AG04449 (cell line): ENCODE data around the gene DNMBP.

Experiments
- CTCF ChIA-PET: fragments of 350-600 bp; formaldehyde crosslinking; extraction: SDS; loops from one replicate; lab custom pipeline; 2021; ENCODE audit warnings: antibody characterized with exemption; lab: Yijun Ruan, JAX
- POLR2A ChIA-PET: fragments of 400-600, 350-600 bp; formaldehyde crosslinking; extraction: SDS; loops from one replicate; lab custom pipeline; 2020; ENCODE audit warnings: antibody characterized with exemption, inconsistent platforms; lab: Yijun Ruan, JAX
- DNase-seq: peaks from one replicate; pipeline ENCODE4 v3.0.0-alpha.2; 2010; ENCODE audit warnings: low read depth, low spot score
- H3K4me3 ChIP-seq: 2 replicates; pipeline ENCODE4 v1.5.1; 2011; ENCODE audit warnings: low read depth, mild to moderate bottlenecking, control low read depth, low read length
- TF ChIP-seq, protein P1 (sequence below): IDR thresholded peaks from one replicate; pipeline ENCODE4 v1.5.1; 2011; ENCODE audit warnings: mild to moderate bottlenecking, moderate library complexity, low read length, control low read depth, inconsistent platforms; ENCODE audit not compliant: insufficient read depth; ENCODE audit errors: missing control alignments

Gene DNMBP

DNA sequence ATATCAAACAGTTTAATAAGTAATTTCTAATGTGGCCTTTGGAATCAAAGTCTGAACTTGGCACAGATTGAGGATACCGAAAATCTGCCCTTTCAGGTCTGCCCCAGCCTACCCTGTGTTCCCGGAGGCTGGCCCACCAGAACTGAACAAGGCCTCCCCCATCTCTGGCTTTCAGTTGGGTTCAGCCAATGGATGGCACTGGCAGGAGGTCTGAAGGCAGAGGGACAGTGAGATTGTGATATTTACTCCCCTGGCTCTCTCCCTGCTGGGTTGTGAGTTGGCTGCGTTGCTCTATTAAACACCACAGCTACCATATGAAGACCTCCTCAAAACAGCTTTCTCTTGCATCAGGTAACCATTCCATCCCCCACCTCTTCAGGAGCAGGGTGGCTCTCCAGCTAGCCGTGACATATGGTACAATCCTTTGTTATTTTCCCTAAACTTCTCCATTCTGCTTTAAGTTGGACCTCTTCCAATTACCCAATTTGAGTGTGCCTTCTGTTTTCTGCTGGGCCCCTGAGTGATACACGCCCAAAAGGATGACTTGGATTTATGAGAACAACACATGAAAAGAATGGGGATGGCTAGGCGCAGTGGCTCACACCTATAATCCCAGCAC, 28.1 kb downstream of the DNMBP start:
- TF ChIP-seq, protein P1, sequence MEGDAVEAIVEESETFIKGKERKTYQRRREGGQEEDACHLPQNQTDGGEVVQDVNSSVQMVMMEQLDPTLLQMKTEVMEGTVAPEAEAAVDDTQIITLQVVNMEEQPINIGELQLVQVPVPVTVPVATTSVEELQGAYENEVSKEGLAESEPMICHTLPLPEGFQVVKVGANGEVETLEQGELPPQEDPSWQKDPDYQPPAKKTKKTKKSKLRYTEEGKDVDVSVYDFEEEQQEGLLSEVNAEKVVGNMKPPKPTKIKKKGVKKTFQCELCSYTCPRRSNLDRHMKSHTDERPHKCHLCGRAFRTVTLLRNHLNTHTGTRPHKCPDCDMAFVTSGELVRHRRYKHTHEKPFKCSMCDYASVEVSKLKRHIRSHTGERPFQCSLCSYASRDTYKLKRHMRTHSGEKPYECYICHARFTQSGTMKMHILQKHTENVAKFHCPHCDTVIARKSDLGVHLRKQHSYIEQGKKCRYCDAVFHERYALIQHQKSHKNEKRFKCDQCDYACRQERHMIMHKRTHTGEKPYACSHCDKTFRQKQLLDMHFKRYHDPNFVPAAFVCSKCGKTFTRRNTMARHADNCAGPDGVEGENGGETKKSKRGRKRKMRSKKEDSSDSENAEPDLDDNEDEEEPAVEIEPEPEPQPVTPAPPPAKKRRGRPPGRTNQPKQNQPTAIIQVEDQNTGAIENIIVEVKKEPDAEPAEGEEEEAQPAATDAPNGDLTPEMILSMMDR = no peak
- CTCF ChIA-PET = interaction anchor here (0.7 to 8.6 kb wide), 6 partner anchors 9 to 136 kb away, joined by 3 to 72 read pairs (median 4); partner anchors contain the start of gene DNMBP
- no peak for DNase-seq
- H3K4me3 ChIP-seq = no peak overlapping the region
- POLR2A ChIA-PET = no interaction called here

DNA sequence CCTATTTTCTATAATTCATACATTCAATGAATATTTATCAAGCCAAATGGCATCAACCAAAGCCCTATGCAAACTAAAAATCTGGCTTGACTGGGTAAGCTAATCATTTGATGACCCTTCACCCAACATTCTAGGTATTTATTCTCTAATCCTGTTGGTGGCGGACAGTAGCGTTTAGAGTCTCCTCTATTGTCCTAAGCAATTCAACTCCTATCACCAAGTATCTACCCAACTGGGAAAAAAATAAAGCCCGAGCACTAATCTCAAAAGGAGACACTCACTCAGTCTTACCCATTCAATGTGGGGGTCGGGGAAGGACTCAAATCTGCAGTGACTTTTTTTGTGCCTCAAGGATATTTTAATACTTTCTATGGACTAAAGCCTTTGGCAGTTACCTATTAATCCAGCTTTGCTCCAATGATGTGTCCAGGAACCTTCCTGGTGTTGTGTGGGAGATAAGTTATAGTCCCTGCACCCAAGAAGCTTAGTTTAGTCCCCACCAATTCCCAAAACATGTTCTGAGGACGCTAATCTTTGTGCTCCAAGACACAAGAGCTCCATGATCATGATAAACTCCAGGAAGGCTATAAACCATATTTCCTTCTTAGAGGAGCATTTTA, 30.6 kb downstream of the DNMBP start:
- H3K4me3 ChIP-seq = no peak overlapping the region
- POLR2A ChIA-PET = no interaction called here
- CTCF ChIA-PET = interaction anchor here (1.1 to 8.6 kb wide), 6 partner anchors 13 to 134 kb away, joined by 3 to 72 read pairs (median 6); partner anchors contain the start of gene DNMBP
- TF ChIP-seq, protein P1 = no peak
- no peak for DNase-seq

DNA sequence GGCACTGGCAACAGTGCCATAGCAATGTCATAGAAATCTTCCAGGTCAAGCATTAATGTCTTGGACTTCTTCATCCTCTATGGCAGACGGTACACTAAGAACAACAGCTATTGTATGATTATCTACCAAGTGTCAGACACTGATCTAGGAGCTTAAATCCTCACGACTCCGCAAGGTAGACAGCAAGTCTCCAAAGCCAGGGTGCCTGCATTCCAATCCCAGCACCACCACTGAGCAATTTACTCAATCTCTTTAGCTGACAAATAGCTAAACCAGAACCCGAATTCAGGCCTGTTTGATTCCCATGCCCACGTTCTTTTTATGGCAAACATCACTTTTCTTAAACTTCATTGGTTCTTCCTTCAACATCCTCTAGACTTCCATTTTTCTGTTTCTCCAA, 31.8 kb downstream of the DNMBP start:
- H3K4me3 ChIP-seq = no peak overlapping the region
- DNase-seq = no peak
- TF ChIP-seq, protein P1 = no peak
- ChIA-PET POLR2A (interaction anchor here (2.2 to 2.4 kb wide), 2 partner anchors 12 to 28 kb away, joined by 8 to 23 read pairs; no protein-coding TSS in a partner anchor), CTCF (interaction anchor here (3.3 to 8.6 kb wide), 4 partner anchors 13 to 132 kb away, joined by 18 to 72 read pairs (median 36); partner anchors contain the start of gene DNMBP)

DNA sequence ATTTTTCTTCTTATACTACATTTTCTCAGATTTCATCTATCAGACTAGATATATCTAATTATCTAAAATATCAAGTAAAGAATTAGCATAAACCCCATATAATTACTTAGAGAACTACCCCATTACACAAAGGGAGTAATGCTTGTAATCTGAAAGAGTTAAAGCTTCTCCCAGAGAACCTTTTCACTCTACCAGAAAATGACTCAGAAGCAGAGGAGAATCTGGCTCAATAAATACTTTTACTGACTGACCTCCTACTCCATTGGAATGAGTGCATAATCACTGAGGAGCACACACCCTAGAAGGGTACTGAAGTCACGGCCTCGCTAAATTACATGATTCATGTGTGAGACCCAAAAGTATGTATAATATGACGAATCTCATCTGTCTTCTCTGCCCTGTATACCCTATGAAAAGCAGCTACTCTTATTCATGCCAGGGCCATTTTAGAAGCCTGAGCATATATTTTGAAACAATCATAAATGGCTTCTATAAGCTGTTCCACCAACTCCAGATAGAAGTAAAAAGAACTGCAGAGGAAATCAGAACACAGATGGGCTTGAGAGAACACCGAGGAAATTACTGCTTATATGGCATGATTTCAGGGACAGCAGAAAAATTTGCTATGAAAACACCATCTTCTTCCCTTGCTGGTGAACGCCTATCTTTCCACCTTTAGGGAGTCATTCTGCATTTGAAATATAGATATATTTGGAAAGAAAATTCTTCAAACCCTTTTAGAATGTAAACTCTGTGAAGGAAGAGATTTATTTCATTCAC, 32.7 kb downstream of the DNMBP start:
- TF ChIP-seq, protein P1 = no peak
- peak overlapping the region; percentile 25 for H3K4me3 ChIP-seq
- CTCF ChIA-PET = interaction anchor here (1.0 to 8.6 kb wide), 5 partner anchors 12 to 131 kb away, joined by 4 to 72 read pairs (median 32); partner anchors contain the start of gene DNMBP
- POLR2A ChIA-PET = interaction anchor here (0.7 to 2.4 kb wide), 7 partner anchors 11 to 77 kb away, joined by 3 to 23 read pairs (median 4); no protein-coding TSS in a partner anchor
- DNase-seq = peak; percentile 92

DNA sequence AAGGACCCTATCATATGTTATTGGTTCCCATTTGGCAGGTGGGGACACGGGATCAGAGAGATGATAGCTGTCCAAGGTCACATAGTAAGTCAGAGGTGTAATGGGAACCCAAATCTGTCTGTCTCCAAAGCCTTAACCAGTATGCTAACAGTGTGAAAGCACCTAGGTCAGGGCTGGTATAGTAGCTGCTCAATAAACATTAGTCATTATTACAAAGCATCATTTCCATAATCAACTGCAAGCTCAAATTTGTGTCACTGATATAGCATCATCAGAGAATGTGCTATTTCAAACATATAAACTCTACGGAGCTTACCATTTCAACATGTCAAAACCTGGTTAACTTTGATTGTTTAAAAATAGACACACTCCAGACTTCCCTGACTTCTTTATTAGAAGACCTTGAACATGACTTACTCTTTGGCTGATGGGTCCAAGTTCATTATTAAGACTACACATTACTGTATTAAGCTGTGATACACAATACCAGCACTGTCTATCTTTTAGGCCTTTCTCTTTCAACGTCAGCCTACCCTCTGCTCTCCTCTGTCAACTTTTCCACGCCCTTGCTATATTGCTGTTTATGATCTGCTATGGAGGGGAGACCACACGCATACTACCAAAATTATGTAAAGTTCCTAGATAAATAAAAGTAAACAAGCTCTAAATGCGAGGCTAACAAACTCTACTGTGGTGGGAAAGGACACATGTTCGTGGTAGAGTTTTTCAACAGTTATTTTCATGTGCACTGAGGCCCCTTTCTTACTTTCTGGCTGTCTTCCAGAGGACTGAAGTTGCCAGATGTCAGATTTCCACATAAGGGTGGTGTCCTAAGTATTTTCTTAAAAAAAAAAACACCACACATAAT, 33.6 kb downstream of the DNMBP start:
- ChIA-PET POLR2A (interaction anchor here (0.7 to 2.4 kb wide), 6 partner anchors 10 to 48 kb away, joined by 3 to 23 read pairs (median 4); no protein-coding TSS in a partner anchor), CTCF (interaction anchor here (1.0 to 8.6 kb wide), 6 partner anchors 9 to 130 kb away, joined by 3 to 72 read pairs (median 25); partner anchors contain the start of gene DNMBP)
- TF ChIP-seq, protein P1 = no peak
- no peak for DNase-seq
- H3K4me3 ChIP-seq = no peak overlapping the region
